Adrenal gland (tissue), 5 donors: ENCODE data around the gene SEL1L2.

Source experiments
- POLR2A ChIP-seq, 2 donors: fragments of 450-650 bp; IDR thresholded peaks; one replicate each; pipeline ENCODE4 v1.6.1; 2017; ENCODE audit warnings: antibody characterized with exemption in 2 of 2, mild to moderate bottlenecking in 2 of 2, moderate library complexity in 1 of 2
- TF ChIP-seq, protein P1 (sequence below), 6 experiments: fragments of 450-650 bp in 4 of 6; fragments of 200-600 bp in 2 of 6; sonication (generic) in 1 of 6; IDR thresholded peaks; 1 replicate in 5 of 6; 2 replicates in 1 of 6; pipeline versions ENCODE4 v1.5.1 to v1.8.0; 2016 to 2021; ENCODE audit warnings: antibody characterized with exemption in 6 of 6, mild to moderate bottlenecking in 2 of 6, moderate library complexity in 1 of 6
- donor health status: DM: no; HTN: no; CAD: no.

GRCh38 chr20:13883425-13883824 lies 107.0 kb downstream of the SEL1L2 start:
- TF ChIP-seq, protein P1, sequence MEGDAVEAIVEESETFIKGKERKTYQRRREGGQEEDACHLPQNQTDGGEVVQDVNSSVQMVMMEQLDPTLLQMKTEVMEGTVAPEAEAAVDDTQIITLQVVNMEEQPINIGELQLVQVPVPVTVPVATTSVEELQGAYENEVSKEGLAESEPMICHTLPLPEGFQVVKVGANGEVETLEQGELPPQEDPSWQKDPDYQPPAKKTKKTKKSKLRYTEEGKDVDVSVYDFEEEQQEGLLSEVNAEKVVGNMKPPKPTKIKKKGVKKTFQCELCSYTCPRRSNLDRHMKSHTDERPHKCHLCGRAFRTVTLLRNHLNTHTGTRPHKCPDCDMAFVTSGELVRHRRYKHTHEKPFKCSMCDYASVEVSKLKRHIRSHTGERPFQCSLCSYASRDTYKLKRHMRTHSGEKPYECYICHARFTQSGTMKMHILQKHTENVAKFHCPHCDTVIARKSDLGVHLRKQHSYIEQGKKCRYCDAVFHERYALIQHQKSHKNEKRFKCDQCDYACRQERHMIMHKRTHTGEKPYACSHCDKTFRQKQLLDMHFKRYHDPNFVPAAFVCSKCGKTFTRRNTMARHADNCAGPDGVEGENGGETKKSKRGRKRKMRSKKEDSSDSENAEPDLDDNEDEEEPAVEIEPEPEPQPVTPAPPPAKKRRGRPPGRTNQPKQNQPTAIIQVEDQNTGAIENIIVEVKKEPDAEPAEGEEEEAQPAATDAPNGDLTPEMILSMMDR (IDR thresholded peaks at IDR 0.05): no peak
- no peak for TF ChIP-seq POLR2A (IDR thresholded peaks at IDR 0.05)
